SK-N-SH treated with all-trans-retinoic acid at 6 μM for 48 hours (cell line): ENCODE results near the gene TNRC6A.
"Not testable (repeated sequence)": the region's sequence is repeated elsewhere in the genome, so short reads cannot be mapped to it uniquely, and the experiment has no call there.

ENCODE experiments used
- ATAC-seq: fragments of 200-7000 bp; cut with Tn5 transposase; 3 replicates; pipeline ENCODE4 v1.9.1; 2020; ENCODE audit warnings: mild to moderate bottlenecking, moderate library complexity
- ARNTL ChIP-seq: fragments of 450-650 bp; formaldehyde crosslinking; IDR thresholded peaks from 2 replicates; pipeline ENCODE4 v1.5.0; 2020; ENCODE audit warnings: low read depth, mild to moderate bottlenecking, moderate library complexity, borderline replicate concordance
- CSDC2 ChIP-seq: fragments of 250-450 bp; sonication (Bioruptor Pico); IDR thresholded peaks from 2 replicates; pipeline ENCODE4 v1.5.0; 2020; ENCODE audit warnings: mild to moderate bottlenecking, moderate library complexity
- ESRRG ChIP-seq: fragments of 250-450 bp; sonication (Bioruptor Pico); IDR thresholded peaks from 2 replicates; pipeline ENCODE4 v1.6.1; 2021; ENCODE audit warnings: mild to moderate bottlenecking
- GLIS3 ChIP-seq: fragments of 250-450 bp; sonication (Bioruptor Pico); IDR thresholded peaks from 2 replicates; pipeline ENCODE4 v1.5.0; 2020; ENCODE audit warnings: mild to moderate bottlenecking, moderate library complexity
- OSR1 ChIP-seq: fragments of 250-450 bp; sonication (Bioruptor Pico); IDR thresholded peaks from 2 replicates; pipeline ENCODE4 v1.8.0; 2022; ENCODE audit warnings: moderate library complexity, mild to moderate bottlenecking, inconsistent platforms
- PATZ1 ChIP-seq: fragments of 250-450 bp; sonication (Bioruptor Pico); IDR thresholded peaks from 2 replicates; pipeline ENCODE4 v1.8.0; 2020; ENCODE audit warnings: mild to moderate bottlenecking, moderate library complexity, borderline replicate concordance
- PPARA ChIP-seq: fragments of 250-450 bp; sonication (Bioruptor Pico); IDR thresholded peaks from 2 replicates; pipeline ENCODE4 v1.5.0; 2020; ENCODE audit warnings: mild to moderate bottlenecking, borderline replicate concordance
- SNAI2 ChIP-seq: fragments of 250-450 bp; sonication (Bioruptor Pico); IDR thresholded peaks from 2 replicates; pipeline ENCODE4 v1.5.0; 2020; ENCODE audit warnings: mild to moderate bottlenecking, moderate library complexity
- TCF4 ChIP-seq: fragments of 250-450 bp; sonication (Bioruptor Pico); IDR thresholded peaks from 2 replicates; pipeline ENCODE4 v1.8.0; 2021; ENCODE audit warnings: mild to moderate bottlenecking, moderate library complexity, borderline replicate concordance
- ZC3H10 ChIP-seq: fragments of 250-450 bp; sonication (Bioruptor Pico); IDR thresholded peaks from 2 replicates; pipeline ENCODE4 v1.5.1; 2021; ENCODE audit warnings: mild to moderate bottlenecking, moderate library complexity
- ZFP3 ChIP-seq: fragments of 250-450 bp; sonication (Bioruptor Pico); IDR thresholded peaks from 2 replicates; pipeline ENCODE4 v1.5.0; 2020; ENCODE audit warnings: mild to moderate bottlenecking, moderate library complexity
- ZFP30 ChIP-seq: fragments of 450-650 bp; formaldehyde crosslinking; IDR thresholded peaks from 2 replicates; pipeline ENCODE4 v1.5.0; 2022; ENCODE audit warnings: mild to moderate bottlenecking, moderate library complexity
- ZNF565 ChIP-seq: fragments of 450-650 bp; formaldehyde crosslinking; conservative IDR thresholded peaks from 2 replicates; pipeline ENCODE4 v1.5.0; 2020; ENCODE audit warnings: low read depth, mild to moderate bottlenecking, moderate library complexity
- ZNF70 ChIP-seq: fragments of 450-650 bp; formaldehyde crosslinking; IDR thresholded peaks from 2 replicates; pipeline ENCODE4 v1.5.0; 2020; ENCODE audit warnings: mild to moderate bottlenecking, moderate library complexity
- ZNF8 ChIP-seq: fragments of 450-650 bp; formaldehyde crosslinking; IDR thresholded peaks from 2 replicates; pipeline ENCODE4 v1.5.0; 2020; ENCODE audit warnings: mild to moderate bottlenecking, moderate library complexity
- TF ChIP-seq, protein P1 (sequence below): fragments of 250-450 bp; sonication (Bioruptor Pico); IDR thresholded peaks from 2 replicates; pipeline ENCODE4 v1.5.1; 2021; ENCODE audit warnings: mild to moderate bottlenecking, moderate library complexity
- TF ChIP-seq, protein P2 (sequence below): fragments of 250-450 bp; sonication (Bioruptor Pico); IDR thresholded peaks from 2 replicates; pipeline ENCODE4 v1.5.0; 2020; ENCODE audit warnings: mild to moderate bottlenecking, moderate library complexity

The TNRC6A gene

GRCh38 chr16:24737916-24738594 is 8.6 kb downstream of the TNRC6A start (continued):
- TF ChIP-seq ZNF8 (CRISPR knock-in tag), result no peak

- TF ChIP-seq, protein P1, sequence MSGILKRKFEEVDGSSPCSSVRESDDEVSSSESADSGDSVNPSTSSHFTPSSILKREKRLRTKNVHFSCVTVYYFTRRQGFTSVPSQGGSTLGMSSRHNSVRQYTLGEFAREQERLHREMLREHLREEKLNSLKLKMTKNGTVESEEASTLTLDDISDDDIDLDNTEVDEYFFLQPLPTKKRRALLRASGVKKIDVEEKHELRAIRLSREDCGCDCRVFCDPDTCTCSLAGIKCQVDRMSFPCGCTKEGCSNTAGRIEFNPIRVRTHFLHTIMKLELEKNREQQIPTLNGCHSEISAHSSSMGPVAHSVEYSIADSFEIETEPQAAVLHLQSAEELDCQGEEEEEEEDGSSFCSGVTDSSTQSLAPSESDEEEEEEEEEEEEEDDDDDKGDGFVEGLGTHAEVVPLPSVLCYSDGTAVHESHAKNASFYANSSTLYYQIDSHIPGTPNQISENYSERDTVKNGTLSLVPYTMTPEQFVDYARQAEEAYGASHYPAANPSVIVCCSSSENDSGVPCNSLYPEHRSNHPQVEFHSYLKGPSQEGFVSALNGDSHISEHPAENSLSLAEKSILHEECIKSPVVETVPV (CRISPR knock-in tag), result no peak
- TF ChIP-seq ZC3H10 (CRISPR knock-in tag) (no peak), SNAI2 (no peak), PPARA (CRISPR knock-in tag) (no peak), ZNF70 (CRISPR knock-in tag) (no peak), ESRRG (CRISPR knock-in tag) (no peak), ARNTL (CRISPR knock-in tag) (no peak), OSR1 (no peak), ZFP30 (no peak), ZFP3 (CRISPR knock-in tag) (no peak), PATZ1 (no peak), GLIS3 (CRISPR knock-in tag) (no peak), CSDC2 (CRISPR knock-in tag) (no peak), ZNF565 (CRISPR knock-in tag) (no peak), TCF4 (CRISPR knock-in tag) (no peak)
- TF ChIP-seq, protein P2, sequence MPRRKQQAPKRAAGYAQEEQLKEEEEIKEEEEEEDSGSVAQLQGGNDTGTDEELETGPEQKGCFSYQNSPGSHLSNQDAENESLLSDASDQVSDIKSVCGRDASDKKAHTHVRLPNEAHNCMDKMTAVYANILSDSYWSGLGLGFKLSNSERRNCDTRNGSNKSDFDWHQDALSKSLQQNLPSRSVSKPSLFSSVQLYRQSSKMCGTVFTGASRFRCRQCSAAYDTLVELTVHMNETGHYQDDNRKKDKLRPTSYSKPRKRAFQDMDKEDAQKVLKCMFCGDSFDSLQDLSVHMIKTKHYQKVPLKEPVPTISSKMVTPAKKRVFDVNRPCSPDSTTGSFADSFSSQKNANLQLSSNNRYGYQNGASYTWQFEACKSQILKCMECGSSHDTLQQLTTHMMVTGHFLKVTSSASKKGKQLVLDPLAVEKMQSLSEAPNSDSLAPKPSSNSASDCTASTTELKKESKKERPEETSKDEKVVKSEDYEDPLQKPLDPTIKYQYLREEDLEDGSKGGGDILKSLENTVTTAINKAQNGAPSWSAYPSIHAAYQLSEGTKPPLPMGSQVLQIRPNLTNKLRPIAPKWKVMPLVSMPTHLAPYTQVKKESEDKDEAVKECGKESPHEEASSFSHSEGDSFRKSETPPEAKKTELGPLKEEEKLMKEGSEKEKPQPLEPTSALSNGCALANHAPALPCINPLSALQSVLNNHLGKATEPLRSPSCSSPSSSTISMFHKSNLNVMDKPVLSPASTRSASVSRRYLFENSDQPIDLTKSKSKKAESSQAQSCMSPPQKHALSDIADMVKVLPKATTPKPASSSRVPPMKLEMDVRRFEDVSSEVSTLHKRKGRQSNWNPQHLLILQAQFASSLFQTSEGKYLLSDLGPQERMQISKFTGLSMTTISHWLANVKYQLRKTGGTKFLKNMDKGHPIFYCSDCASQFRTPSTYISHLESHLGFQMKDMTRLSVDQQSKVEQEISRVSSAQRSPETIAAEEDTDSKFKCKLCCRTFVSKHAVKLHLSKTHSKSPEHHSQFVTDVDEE, result no peak
- TF ChIP-seq, all 23 proteins: peak for 0
Observed at GRCh38 chr16:24738895-24739294, 9.4 kb downstream of the TNRC6A start.

GRCh38 chr16:24741862-24742261 is 12.4 kb downstream of the TNRC6A start:
- no peak for ATAC-seq
- TF ChIP-seq CSDC2 (CRISPR knock-in tag), result no peak
- TF ChIP-seq GLIS3 (CRISPR knock-in tag), result no peak
- TF ChIP-seq ZNF565 (CRISPR knock-in tag), result no peak
- no peak for TF ChIP-seq OSR1
- TF ChIP-seq, protein P2, result no peak
- no peak for TF ChIP-seq ARNTL (CRISPR knock-in tag)
- TF ChIP-seq, protein P1 (CRISPR knock-in tag), result no peak

More at GRCh38 chr16:24738895-24739294, 9.4 kb downstream of the TNRC6A start:
- no peak for ATAC-seq

- not testable (repeated sequence) for ATAC-seq
Observed at GRCh38 chr16:24742610-24743009, 13.2 kb downstream of the TNRC6A start.
